Measurements from ENCODE around the gene CNTN3. TPM values are rescaled to one million over a fixed set of nuclear protein-coding genes. Genes with fewer than 3 reads are reported as not detected.

CNTN3 gene
- total RNA-seq, 1 donor from 2014 or later = not detected

GRCh38 chr3:74584782-74585181 is 29.7 kb downstream of the CNTN3 start:
- CTCF ChIA-PET = no interaction called here
- Mint-ChIP-seq H3K4me1 (no peaks in the 10 kb centered on the region), H3K36me3 (ENCODE audit: low read depth) (no peaks in the 10 kb centered on the region), H3K9me3 (peaks cover 15% of the 10 kb centered on the region), H3K4me3 (no peak overlapping the region), H3K27ac (no peak overlapping the region), H3K27me3 (no peaks in the 10 kb centered on the region)
- DNase-seq (no peak), ATAC-seq (ENCODE audit: low read depth) (no peak)
- no peak for TF ChIP-seq CTCF (IDR thresholded peaks at IDR 0.05)
- intact Hi-C loops (cut with micrococcal nuclease) = no loop called here
- POLR2A ChIA-PET = no interaction called here

DNA sequence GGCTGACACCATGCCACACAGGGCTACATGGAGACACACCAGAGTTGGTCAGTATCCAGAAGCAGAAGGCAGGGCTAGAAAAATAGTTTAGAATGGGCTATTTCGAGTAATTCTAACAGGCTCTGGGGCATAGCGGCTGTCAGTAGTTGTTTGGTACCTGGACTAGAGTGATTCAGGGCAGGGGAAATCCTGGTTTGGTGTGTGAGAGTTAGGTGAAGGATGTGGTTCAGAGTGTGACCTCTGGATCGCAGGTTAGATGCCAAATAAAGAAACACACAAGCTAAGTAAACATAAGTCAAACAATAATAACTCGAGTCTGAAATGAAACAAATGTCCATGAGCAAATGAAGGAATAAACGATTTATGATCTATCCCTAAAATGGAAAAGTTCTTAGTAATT is 31.5 kb downstream of the CNTN3 start:
- no peak for ATAC-seq (ENCODE audit: low read depth)
- POLR2A ChIA-PET = no interaction called here
- no peak overlapping the region for H3K4me3 Mint-ChIP-seq
- intact Hi-C loops (cut with micrococcal nuclease) = no loop called here
- no peaks in the 10 kb centered on the region for H3K27me3 Mint-ChIP-seq
- peaks cover 16% of the 10 kb centered on the region for H3K9me3 Mint-ChIP-seq
- no peaks in the 10 kb centered on the region for H3K36me3 Mint-ChIP-seq (ENCODE audit: low read depth)
- H3K27ac Mint-ChIP-seq = no peak overlapping the region
- H3K4me1 Mint-ChIP-seq = no peaks in the 10 kb centered on the region
- DNase-seq = no peak
- CTCF ChIA-PET = no interaction called here
- no peak for TF ChIP-seq CTCF (IDR thresholded peaks at IDR 0.05)

GRCh38 chr3:74575857-74576256 is 38.6 kb downstream of the CNTN3 start:
- no peak for DNase-seq
- Mint-ChIP-seq H3K4me1 (no peaks in the 10 kb centered on the region), H3K9me3 (peaks cover 4% of the 10 kb centered on the region), H3K27ac (no peak overlapping the region), H3K4me3 (no peak overlapping the region), H3K27me3 (no peaks in the 10 kb centered on the region), H3K36me3 (ENCODE audit: low read depth) (no peaks in the 10 kb centered on the region)
- intact Hi-C loops (cut with micrococcal nuclease) = no loop called here
- POLR2A ChIA-PET = no interaction called here
- no peak for TF ChIP-seq CTCF (IDR thresholded peaks at IDR 0.05)
- CTCF ChIA-PET = no interaction called here
- ATAC-seq (ENCODE audit: low read depth) = no peak

- DNase-seq (no peak), ATAC-seq (ENCODE audit: low read depth) (no peak)
- POLR2A ChIA-PET = no interaction called here
- no peaks in the 10 kb centered on the region for H3K27me3 Mint-ChIP-seq
- peaks cover 7% of the 10 kb centered on the region for H3K9me3 Mint-ChIP-seq
- no peaks in the 10 kb centered on the region for H3K36me3 Mint-ChIP-seq (ENCODE audit: low read depth)
- H3K27ac Mint-ChIP-seq = no peak overlapping the region
- no peak for TF ChIP-seq CTCF (IDR thresholded peaks at IDR 0.05)
- CTCF ChIA-PET = no interaction called here
- no peaks in the 10 kb centered on the region for H3K4me1 Mint-ChIP-seq
- intact Hi-C loops (cut with micrococcal nuclease) = no loop called here
- H3K4me3 Mint-ChIP-seq = no peak overlapping the region
These were observed 43.3 kb downstream of the CNTN3 start for GRCh38 chr3:74571118-74571517.
